ENCODE results near the gene SDCBP2. TPM values are rescaled to one million over a fixed set of nuclear protein-coding genes. Genes with fewer than 3 reads are reported as not detected.

SDCBP2 gene
- polyA plus RNA-seq, 1 donor (not counting 4 experiments of a cell fraction or from before 2014, with no cell fraction given), result 36.0 TPM

- dilution Hi-C loops (cut with MboI; ENCODE audit: extremely low pct_ligation_motif_present, low sequenced_read_pairs), result no loop called here
Measured at GRCh38 chr20:1357921-1358671, 29.2 kb upstream of the SDCBP2 start.

GRCh38 chr20:1353956-1354355, 25.0 kb upstream of the SDCBP2 start:
- Histone ChIP-seq H3K9me3 (ENCODE audit: control insufficient read depth, low read depth, low read length) (no peaks in the 10 kb centered on the region), H3K9me1 (ENCODE audit: control insufficient read depth, extremely low read depth, insufficient read depth, low read length) (no peaks in the 10 kb centered on the region), H3K4me3 (ENCODE audit: control insufficient read depth in 2 of 3, extremely low read depth in 1 of 3, insufficient read depth in 2 of 3, low read depth in 1 of 3, low read length in 3 of 3) (no peak overlapping the region), H3K4me2 (ENCODE audit: control insufficient read depth, extremely low read depth, insufficient read depth, low read depth, low read length) (no peak overlapping the region), H3K4me1 (ENCODE audit: control insufficient read depth, extremely low read depth, insufficient read depth, low read length) (no peaks in the 10 kb centered on the region), H3K36me3 (ENCODE audit: control insufficient read depth in 2 of 2, extremely low read depth in 1 of 2, insufficient read depth in 2 of 2, low read length in 2 of 2) (peaks cover 3 to 9% of the 10 kb centered on the region in 2 experiments), H4K20me1 (ENCODE audit: control insufficient read depth, extremely low read depth, insufficient read depth, low read length) (no peaks in the 10 kb centered on the region), H3K79me2 (ENCODE audit: control insufficient read depth, insufficient read depth, low read length) (peaks cover 5% of the 10 kb centered on the region), H2AFZ (ENCODE audit: control insufficient read depth, low read length) (no peak overlapping the region), H3K27me3 (ENCODE audit: control insufficient read depth, extremely low read depth, insufficient read depth, low read length) (no peaks in the 10 kb centered on the region), H3K9ac (ENCODE audit: control insufficient read depth, extremely low read depth, insufficient read depth, low read length) (no peak overlapping the region), H3K27ac (ENCODE audit: control insufficient read depth, insufficient read depth, low read length) (no peak overlapping the region)
- FAIRE-seq (no peak), DNase-seq (ENCODE audit: low read depth, low spot score) (no peak)
- dilution Hi-C loops (cut with MboI; ENCODE audit: extremely low pct_ligation_motif_present, low sequenced_read_pairs), result no loop called here
- TF ChIP-seq CTCF (optimal IDR thresholded peaks at IDR 0.05 in 1 of 3, IDR thresholded peaks at IDR 0.05 in 1 of 3, conservative IDR thresholded peaks at IDR 0.05 in 1 of 3; ENCODE audit: extremely low read depth in 1 of 3, insufficient read depth in 2 of 3, low read length in 3 of 3) (no peak), EZH2 (IDR thresholded peaks at IDR 0.05; ENCODE audit: low read length) (no peak)

More at GRCh38 chr20:1357921-1358671, 29.2 kb upstream of the SDCBP2 start:
- Histone ChIP-seq H3K36me3 (ENCODE audit: control insufficient read depth in 2 of 2, extremely low read depth in 1 of 2, insufficient read depth in 2 of 2, low read length in 2 of 2) (peaks cover 7 to 22% of the 10 kb centered on the region in 2 experiments), H2AFZ (ENCODE audit: control insufficient read depth, low read length) (no peak overlapping the region), H3K4me3 (ENCODE audit: control insufficient read depth in 2 of 3, extremely low read depth in 1 of 3, insufficient read depth in 2 of 3, low read depth in 1 of 3, low read length in 3 of 3) (no peak overlapping the region), H3K4me2 (ENCODE audit: control insufficient read depth, extremely low read depth, insufficient read depth, low read depth, low read length) (no peak overlapping the region), H3K9me1 (ENCODE audit: control insufficient read depth, extremely low read depth, insufficient read depth, low read length) (no peaks in the 10 kb centered on the region), H3K9me3 (ENCODE audit: control insufficient read depth, low read depth, low read length) (no peaks in the 10 kb centered on the region), H3K27me3 (ENCODE audit: control insufficient read depth, extremely low read depth, insufficient read depth, low read length) (no peaks in the 10 kb centered on the region), H3K79me2 (ENCODE audit: control insufficient read depth, insufficient read depth, low read length) (peaks cover 7% of the 10 kb centered on the region), H3K9ac (ENCODE audit: control insufficient read depth, extremely low read depth, insufficient read depth, low read length) (no peak overlapping the region), H3K4me1 (ENCODE audit: control insufficient read depth, extremely low read depth, insufficient read depth, low read length) (no peaks in the 10 kb centered on the region), H3K27ac (ENCODE audit: control insufficient read depth, insufficient read depth, low read length) (no peak overlapping the region), H4K20me1 (ENCODE audit: control insufficient read depth, extremely low read depth, insufficient read depth, low read length) (no peaks in the 10 kb centered on the region)
- TF ChIP-seq CTCF (optimal IDR thresholded peaks at IDR 0.05 in 1 of 3, IDR thresholded peaks at IDR 0.05 in 1 of 3, conservative IDR thresholded peaks at IDR 0.05 in 1 of 3; ENCODE audit: extremely low read depth in 1 of 3, insufficient read depth in 2 of 3, low read length in 3 of 3), result no peak
- no peak for TF ChIP-seq EZH2 (IDR thresholded peaks at IDR 0.05; ENCODE audit: low read length)
- DNase-seq (ENCODE audit: low read depth, low spot score) (no peak), FAIRE-seq (peak; percentile 44)

Measured in keratinocyte (primary cell).